Measurements from ENCODE around the gene OR10H3.
"Not testable (repeated sequence)": the region's sequence is repeated elsewhere in the genome, so short reads cannot be mapped to it uniquely, and the experiment has no call there.

OR10H3 gene

GRCh38 chr19:15740785-15741184, 3.0 kb downstream of the OR10H3 start:
- no peak for DNase-seq (ENCODE audit: low read depth)
- TF ChIP-seq CTCF (conservative IDR thresholded peaks at IDR 0.05; ENCODE audit: low read depth, low read length): no peak
- no peak overlapping the region for H3K4me3 ChIP-seq (ENCODE audit: low read depth, low read length)

- H3K4me3 ChIP-seq (ENCODE audit: low read depth, low read length): no peak overlapping the region
- TF ChIP-seq CTCF (conservative IDR thresholded peaks at IDR 0.05; ENCODE audit: low read depth, low read length): no peak
- no peak for DNase-seq (ENCODE audit: low read depth)
These were observed 10.5 kb downstream of the OR10H3 start for GRCh38 chr19:15748239-15748638.

- no peak for DNase-seq (ENCODE audit: low read depth)
- no peak for TF ChIP-seq CTCF (conservative IDR thresholded peaks at IDR 0.05; ENCODE audit: low read depth, low read length)
- no peak overlapping the region for H3K4me3 ChIP-seq (ENCODE audit: low read depth, low read length)
These were observed 20.6 kb downstream of the OR10H3 start for GRCh38 chr19:15758379-15758778.

- DNase-seq (ENCODE audit: low read depth): no peak
- no peak overlapping the region for H3K4me3 ChIP-seq (ENCODE audit: low read depth, low read length)
- TF ChIP-seq CTCF (conservative IDR thresholded peaks at IDR 0.05; ENCODE audit: low read depth, low read length): no peak
These were observed 22.3 kb downstream of the OR10H3 start for GRCh38 chr19:15759962-15760565.

- TF ChIP-seq CTCF (conservative IDR thresholded peaks at IDR 0.05; ENCODE audit: low read depth, low read length): no peak
- no peak overlapping the region for H3K4me3 ChIP-seq (ENCODE audit: low read depth, low read length)
- DNase-seq (ENCODE audit: low read depth): no peak
These were observed 31.8 kb downstream of the OR10H3 start for GRCh38 chr19:15769586-15769985.

GRCh38 chr19:15774159-15774558, 36.4 kb downstream of the OR10H3 start:
- not testable (repeated sequence) for DNase-seq (ENCODE audit: low read depth); H3K4me3 ChIP-seq (ENCODE audit: low read depth, low read length)

GRCh38 chr19:15775249-15775648, 37.5 kb downstream of the OR10H3 start:
- TF ChIP-seq CTCF (conservative IDR thresholded peaks at IDR 0.05; ENCODE audit: low read depth, low read length): no peak
- no peak overlapping the region for H3K4me3 ChIP-seq (ENCODE audit: low read depth, low read length)
- no peak for DNase-seq (ENCODE audit: low read depth)

All from choroid plexus epithelial cell (primary cell).